HG03442 (cell line): ENCODE measurements around the gene PCDHGB2.
"Not testable (repeated sequence)": the region's sequence is repeated elsewhere in the genome, so short reads cannot be mapped to it uniquely, and the experiment has no call there.

Experiments used
- ATAC-seq: cut with Tn5 transposase; IDR thresholded peaks from one replicate; pipeline ENCODE4 v1.9.1; 2021; ENCODE audit warnings: mild to moderate bottlenecking, moderate library complexity; ENCODE audit not compliant: unreplicated experiment

PCDHGB2 gene

DNA sequence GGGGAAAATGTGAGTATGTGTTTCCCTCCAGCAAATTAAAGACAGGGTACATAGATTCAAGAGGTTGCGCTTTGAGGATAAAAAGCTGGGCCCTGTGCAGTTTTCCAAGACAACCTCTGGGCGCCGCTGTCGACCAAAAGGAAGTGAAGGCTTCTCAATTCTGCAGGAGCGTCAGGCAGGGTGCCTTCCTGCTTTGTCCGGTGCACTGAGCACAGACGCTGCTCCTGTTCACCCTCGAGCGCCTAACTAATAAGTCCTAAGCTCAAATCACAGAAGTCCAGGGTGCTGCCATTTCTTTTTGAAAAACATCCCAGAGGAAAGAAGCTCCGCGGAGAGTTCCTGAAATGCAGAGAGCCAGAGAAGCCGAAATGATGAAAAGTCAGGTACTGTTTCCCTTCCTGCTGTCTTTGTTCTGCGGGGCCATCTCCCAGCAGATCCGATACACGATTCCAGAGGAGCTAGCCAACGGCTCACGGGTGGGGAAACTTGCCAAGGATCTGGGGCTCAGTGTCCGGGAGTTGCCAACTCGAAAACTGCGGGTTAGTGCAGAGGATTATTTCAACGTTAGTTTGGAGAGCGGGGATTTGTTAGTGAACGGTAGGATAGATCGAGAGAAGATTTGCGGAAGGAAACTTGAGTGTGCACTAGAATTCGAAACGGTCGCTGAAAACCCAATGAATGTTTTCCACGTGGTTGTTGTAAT is 9.7 kb upstream of the PCDHGB2 start, which contains the start of gene PCDHGB1:
PCDHGB1 (plus strand) TSS at position 183 of the 703 bp plus-strand sequence; CDS start at position 345, 162 bp downstream.
- peak; percentile 63 for ATAC-seq

GRCh38 chr5:141351591-141351990 is 8.2 kb upstream of the PCDHGB2 start:
- no peak for ATAC-seq

- ATAC-seq = no peak
Measured at GRCh38 chr5:141354900-141355469, 4.8 kb upstream of the PCDHGB2 start, which contains the start of gene PCDHGA4. Gene PCDHGA4 (plus strand): TSS chr5:141355021. CDS start chr5:141355108, 87 bp downstream.

DNA sequence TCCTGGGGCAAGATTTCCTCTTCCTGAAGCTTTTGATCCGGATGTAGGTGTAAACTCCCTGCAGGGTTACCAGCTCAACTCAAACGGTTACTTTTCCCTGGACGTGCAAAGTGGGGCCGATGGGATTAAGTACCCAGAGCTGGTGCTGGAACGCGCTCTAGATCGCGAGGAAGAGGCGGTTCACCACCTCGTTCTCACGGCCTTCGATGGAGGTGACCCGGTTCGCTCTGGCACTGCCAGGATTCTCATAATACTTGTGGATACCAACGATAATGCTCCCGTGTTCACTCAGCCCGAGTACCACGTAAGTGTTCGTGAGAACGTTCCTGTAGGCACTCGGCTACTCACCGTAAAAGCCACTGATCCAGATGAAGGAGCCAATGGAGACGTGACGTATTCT is 4.2 kb upstream of the PCDHGB2 start:
- no peak for ATAC-seq

- no peak for ATAC-seq
Measured at GRCh38 chr5:141356133-141356532, 3.7 kb upstream of the PCDHGB2 start.

GRCh38 chr5:141356950-141357349 is 2.8 kb upstream of the PCDHGB2 start:
- no peak for ATAC-seq

GRCh38 chr5:141360685-141361084 is 891 bp downstream of the PCDHGB2 start:
- no peak for ATAC-seq

DNA sequence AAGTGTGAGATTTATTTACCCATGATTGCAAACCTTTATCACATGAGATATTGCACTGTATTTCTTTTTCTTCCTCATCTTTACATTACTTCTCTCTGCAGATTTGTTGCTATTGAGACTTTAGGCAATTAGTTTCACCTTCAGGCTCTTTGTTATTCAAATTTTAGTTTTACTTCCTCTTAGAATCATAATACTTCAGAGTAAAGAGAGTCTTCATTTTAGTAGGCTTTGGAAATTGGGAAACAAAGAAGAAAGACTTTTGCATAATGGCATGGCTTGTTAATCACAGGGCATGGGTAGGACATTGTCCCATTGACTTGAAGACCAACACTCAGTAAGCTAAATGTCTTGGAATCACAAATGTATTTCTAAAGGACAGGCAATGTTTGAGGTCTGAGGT is 2.9 kb downstream of the PCDHGB2 start:
- ATAC-seq = no peak

DNA sequence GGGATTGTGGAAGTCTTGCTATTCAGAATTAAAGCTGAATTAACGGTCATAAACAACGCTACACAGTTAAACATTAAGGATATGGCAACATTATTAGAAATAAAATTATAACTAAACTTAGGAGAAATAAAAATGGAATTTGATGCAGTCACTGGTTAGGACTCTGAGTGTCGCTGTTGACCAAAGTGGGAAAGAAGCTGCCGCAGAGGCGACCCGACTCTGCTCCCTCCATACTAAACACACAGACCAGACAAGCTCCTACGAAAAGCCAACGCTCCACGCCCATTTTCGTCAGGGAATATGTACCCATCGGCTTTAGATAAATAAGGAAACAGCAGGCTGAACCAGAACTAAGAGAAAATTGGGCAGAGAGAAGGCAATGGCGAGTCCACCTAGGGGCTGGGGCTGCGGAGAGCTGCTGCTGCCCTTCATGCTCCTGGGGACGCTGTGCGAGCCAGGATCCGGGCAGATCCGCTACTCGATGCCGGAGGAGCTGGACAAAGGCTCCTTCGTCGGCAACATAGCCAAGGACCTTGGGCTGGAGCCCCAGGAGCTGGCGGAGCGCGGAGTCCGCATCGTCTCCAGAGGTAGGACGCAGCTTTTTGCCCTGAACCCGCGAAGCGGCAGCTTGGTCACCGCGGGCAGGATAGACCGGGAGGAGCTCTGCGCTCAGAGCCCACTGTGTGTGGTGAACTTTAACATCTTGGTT is 4.3 kb downstream of the PCDHGB2 start, which contains the start of gene PCDHGA5:
PCDHGA5 (plus strand) TSS at position 211 of the 709 bp plus-strand sequence; CDS start at position 380, 169 bp downstream.
- ATAC-seq = no peak

DNA sequence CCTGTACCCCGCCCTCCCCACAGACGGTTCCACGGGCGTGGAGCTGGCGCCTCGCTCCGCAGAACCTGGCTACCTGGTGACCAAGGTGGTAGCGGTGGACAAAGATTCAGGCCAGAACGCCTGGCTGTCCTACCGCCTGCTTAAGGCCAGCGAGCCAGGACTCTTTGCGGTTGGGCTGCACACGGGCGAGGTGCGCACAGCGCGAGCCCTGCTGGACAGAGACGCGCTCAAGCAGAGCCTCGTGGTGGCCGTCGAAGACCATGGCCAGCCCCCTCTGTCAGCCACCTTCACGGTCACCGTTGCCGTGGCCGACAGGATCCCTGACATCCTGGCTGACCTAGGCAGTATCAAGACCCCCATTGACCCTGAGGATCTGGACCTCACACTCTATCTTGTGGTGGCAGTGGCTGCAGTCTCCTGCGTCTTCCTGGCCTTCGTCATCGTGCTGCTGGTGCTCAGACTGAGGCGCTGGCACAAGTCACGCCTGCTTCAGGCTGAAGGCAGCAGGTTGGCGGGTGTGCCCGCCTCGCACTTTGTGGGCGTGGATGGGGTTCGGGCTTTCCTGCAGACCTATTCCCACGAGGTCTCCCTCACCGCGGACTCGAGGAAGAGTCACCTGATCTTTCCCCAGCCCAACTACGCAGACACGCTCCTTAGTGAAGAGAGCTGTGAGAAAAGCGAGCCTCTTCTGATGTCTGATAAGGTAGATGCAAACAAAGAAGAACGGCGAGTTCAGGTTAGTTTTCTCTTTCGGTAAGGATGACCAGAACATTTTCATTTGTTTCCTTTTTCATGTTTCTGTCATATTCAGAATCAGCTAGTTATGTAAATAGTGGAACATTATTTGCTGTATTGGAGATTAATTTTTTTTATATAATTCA is 6.5 kb downstream of the PCDHGB2 start:
- no peak for ATAC-seq

GRCh38 chr5:141369994-141370848 is 10.4 kb downstream of the PCDHGB2 start, which contains the start of gene PCDHGB3:
Gene PCDHGB3 (plus strand): TSS chr5:141370242. CDS start chr5:141370395, 153 bp downstream.
- ATAC-seq = peak; percentile 64

- ATAC-seq = no peak
Measured at GRCh38 chr5:141371572-141372475, 12.0 kb downstream of the PCDHGB2 start.

DNA sequence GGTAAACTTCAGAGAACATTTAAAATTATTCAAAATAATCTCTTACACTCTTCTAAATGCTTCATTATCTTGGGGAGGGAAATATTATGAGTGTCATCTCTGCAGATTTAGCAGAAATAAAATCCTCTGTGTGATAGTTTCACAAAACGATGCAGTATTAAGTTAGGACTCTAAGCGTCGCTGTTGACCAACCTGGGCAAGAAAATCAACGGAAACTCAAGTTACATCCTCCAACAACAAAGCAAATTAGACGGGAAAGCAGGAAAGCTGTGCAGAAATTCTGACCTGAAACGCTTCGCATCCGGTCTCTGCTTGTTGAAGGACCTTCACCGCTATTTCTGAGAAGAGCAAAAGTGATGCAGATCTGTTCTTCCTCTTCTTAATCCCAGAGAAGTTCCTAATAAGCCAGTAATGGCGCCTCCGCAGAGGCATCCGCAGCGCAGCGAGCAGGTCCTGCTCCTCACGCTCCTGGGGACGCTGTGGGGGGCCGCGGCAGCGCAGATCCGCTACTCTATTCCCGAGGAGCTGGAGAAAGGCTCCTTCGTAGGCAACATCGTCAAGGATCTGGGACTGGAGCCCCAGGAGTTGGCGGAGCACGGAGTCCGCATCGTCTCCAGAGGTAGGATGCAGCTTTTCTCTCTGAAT is 14.0 kb downstream of the PCDHGB2 start, which contains the start of gene PCDHGA6:
PCDHGA6 (plus strand) TSS at position 219 of the 645 bp plus-strand sequence; CDS start at position 412, 193 bp downstream.
- no peak for ATAC-seq

DNA sequence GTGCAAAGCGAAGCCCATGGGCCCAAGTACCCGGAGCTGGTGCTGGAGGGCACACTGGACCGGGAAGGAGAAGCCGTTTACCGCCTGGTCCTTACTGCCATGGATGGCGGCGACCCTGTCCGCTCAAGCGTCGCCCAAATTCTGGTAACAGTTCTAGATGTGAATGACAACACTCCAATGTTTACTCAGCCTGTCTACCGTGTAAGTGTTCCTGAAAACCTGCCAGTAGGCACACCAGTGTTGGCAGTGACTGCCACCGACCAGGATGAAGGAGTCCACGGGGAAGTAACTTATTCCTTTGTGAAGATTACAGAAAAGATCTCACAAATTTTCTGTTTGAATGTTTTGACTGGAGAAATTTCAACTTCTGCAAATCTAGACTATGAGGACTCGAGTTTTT is 14.8 kb downstream of the PCDHGB2 start:
- no peak for ATAC-seq

- ATAC-seq = not testable (repeated sequence)
Measured at GRCh38 chr5:141375444-141376155, 15.8 kb downstream of the PCDHGB2 start.

DNA sequence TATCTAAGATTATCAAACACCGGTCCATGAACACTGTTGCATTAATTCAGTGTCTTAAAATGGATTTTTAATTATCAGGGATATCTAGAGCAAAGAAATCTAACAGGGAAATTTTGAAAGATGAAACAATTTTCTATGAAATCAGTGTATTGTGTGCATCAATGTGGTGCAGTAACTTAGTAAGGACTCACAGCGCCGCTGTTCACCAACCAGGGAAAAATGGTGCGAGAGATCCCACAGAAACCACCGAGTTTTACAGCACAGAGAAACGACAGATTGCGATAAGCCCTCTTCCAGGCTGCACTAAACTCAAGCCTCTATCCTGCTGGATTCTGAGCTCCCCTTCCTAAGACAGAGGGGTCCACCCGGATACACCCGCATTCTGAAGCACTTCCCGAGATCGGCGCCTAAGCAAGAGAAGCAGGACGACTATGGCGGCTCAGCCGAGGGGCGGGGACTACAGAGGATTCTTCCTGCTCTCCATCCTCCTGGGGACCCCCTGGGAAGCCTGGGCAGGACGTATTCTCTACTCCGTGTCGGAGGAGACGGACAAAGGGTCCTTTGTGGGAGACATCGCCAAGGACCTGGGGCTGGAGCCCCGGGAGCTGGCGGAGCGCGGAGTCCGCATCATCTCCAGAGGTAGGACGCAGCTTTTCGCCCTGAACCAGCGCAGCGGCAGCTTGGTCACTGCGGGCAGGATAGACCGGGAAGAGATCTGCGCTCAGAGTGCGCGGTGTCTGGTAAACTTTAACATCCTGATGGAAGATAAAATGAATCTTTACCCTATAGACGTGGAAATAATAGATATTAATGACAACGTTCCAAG is 22.9 kb downstream of the PCDHGB2 start, which contains the start of gene PCDHGA7:
PCDHGA7 (plus strand) TSS at position 274 of the 826 bp plus-strand sequence; CDS start at position 432, 158 bp downstream.
- no peak for ATAC-seq
